Stimulated activated CD8-positive, alpha-beta memory T cell treated with anti-CD3 and anti-CD28 coated beads, Interleukin-7, amount 100 ng/mL, for 24 hours (primary cell): Measurements from ENCODE around the gene STEAP2.

Source experiments
- DNase-seq: peaks from one replicate; pipeline ENCODE4 v3.0.0-alpha.2; 2020; ENCODE audit warnings: low read depth

The STEAP2 gene

GRCh38 chr7:90192876-90193750 is 18.4 kb upstream of the STEAP2 start:
- DNase-seq: no peak

GRCh38 chr7:90194911-90195809 is 16.4 kb upstream of the STEAP2 start:
- no peak for DNase-seq

- DNase-seq: no peak
These were observed 9.9 kb upstream of the STEAP2 start for GRCh38 chr7:90201500-90202195.

- DNase-seq: no peak
These were observed 3.6 kb upstream of the STEAP2 start for GRCh38 chr7:90207956-90208355.

GRCh38 chr7:90209776-90210175 is 1.8 kb upstream of the STEAP2 start:
- no peak for DNase-seq

- DNase-seq: no peak
These were observed 1.1 kb upstream of the STEAP2 start for GRCh38 chr7:90210475-90210874.

- DNase-seq: no peak
These were observed 559 bp upstream of the STEAP2 start for GRCh38 chr7:90210981-90211380.

- DNase-seq: no peak
These were observed 582 bp downstream of the STEAP2 start for GRCh38 chr7:90212149-90212495.

- DNase-seq: no peak
These were observed 2.0 kb downstream of the STEAP2 start for GRCh38 chr7:90213521-90213920.

GRCh38 chr7:90216080-90216674 is 4.6 kb downstream of the STEAP2 start:
- no peak for DNase-seq

GRCh38 chr7:90216771-90217170 is 5.2 kb downstream of the STEAP2 start:
- no peak for DNase-seq

- DNase-seq: no peak
These were observed 10.8 kb downstream of the STEAP2 start for GRCh38 chr7:90222390-90222789.

GRCh38 chr7:90222811-90223725 is 11.5 kb downstream of the STEAP2 start:
- no peak for DNase-seq

- DNase-seq: no peak
These were observed 12.7 kb downstream of the STEAP2 start for GRCh38 chr7:90224195-90224594.

GRCh38 chr7:90225181-90225580 is 13.6 kb downstream of the STEAP2 start:
- DNase-seq: no peak

GRCh38 chr7:90225601-90226000 is 14.1 kb downstream of the STEAP2 start:
- no peak for DNase-seq

- no peak for DNase-seq
These were observed 15.7 kb downstream of the STEAP2 start for GRCh38 chr7:90227259-90227658.

- DNase-seq: no peak
These were observed 18.1 kb downstream of the STEAP2 start for GRCh38 chr7:90229682-90230081.

GRCh38 chr7:90230834-90231233 is 19.3 kb downstream of the STEAP2 start:
- DNase-seq: no peak

- DNase-seq: no peak
These were observed 19.8 kb downstream of the STEAP2 start for GRCh38 chr7:90231304-90231703.

GRCh38 chr7:90232430-90232829 is 20.9 kb downstream of the STEAP2 start:
- no peak for DNase-seq
